HG03439 (cell line): ENCODE results near the gene CBFA2T3.
A peak's percentile ranks its signal among the peaks of the same experiment; 100 is the strongest.

ENCODE experiments used
- ATAC-seq: cut with Tn5 transposase; IDR thresholded peaks from one replicate; pipeline ENCODE4 v1.9.1; 2021; ENCODE audit warnings: mild to moderate bottlenecking, moderate library complexity; ENCODE audit not compliant: unreplicated experiment

The CBFA2T3 gene

GRCh38 chr16:88865310-88865709, 111.7 kb downstream of the CBFA2T3 start:
- no peak for ATAC-seq

GRCh38 chr16:88864521-88864920, 112.5 kb downstream of the CBFA2T3 start:
- no peak for ATAC-seq

- ATAC-seq: no peak
Measured at GRCh38 chr16:88864099-88864498, 112.9 kb downstream of the CBFA2T3 start.

- ATAC-seq: no peak
Measured at GRCh38 chr16:88863426-88863825, 113.6 kb downstream of the CBFA2T3 start.

GRCh38 chr16:88862968-88863367, 114.0 kb downstream of the CBFA2T3 start:
- ATAC-seq: no peak

GRCh38 chr16:88861359-88861758, 115.6 kb downstream of the CBFA2T3 start:
- no peak for ATAC-seq

- no peak for ATAC-seq
Measured at GRCh38 chr16:88859381-88860091, 117.5 kb downstream of the CBFA2T3 start.

- no peak for ATAC-seq
Measured at GRCh38 chr16:88857728-88858339, 119.2 kb downstream of the CBFA2T3 start.

GRCh38 chr16:88856828-88857727, 119.9 kb downstream of the CBFA2T3 start, which contains the start of the genes GALNS and TRAPPC2L:
GALNS (minus strand) TSS chr16:88856947; CDS start chr16:88856877, 70 bp downstream.
TRAPPC2L (plus strand) TSS chr16:88857127; CDS start chr16:88857151, 24 bp downstream.
- peak; percentile 84 for ATAC-seq

- no peak for ATAC-seq
Measured at GRCh38 chr16:88856122-88856827, 120.7 kb downstream of the CBFA2T3 start.

- no peak for ATAC-seq
Measured at GRCh38 chr16:88855736-88856121, 121.3 kb downstream of the CBFA2T3 start.

- ATAC-seq: no peak
Measured at GRCh38 chr16:88855176-88855575, 121.8 kb downstream of the CBFA2T3 start.

GRCh38 chr16:88854306-88855111, 122.5 kb downstream of the CBFA2T3 start:
- ATAC-seq: no peak

- no peak for ATAC-seq
Measured at GRCh38 chr16:88853325-88853941, 123.6 kb downstream of the CBFA2T3 start.

- ATAC-seq: no peak
Measured at GRCh38 chr16:88851616-88852015, 125.4 kb downstream of the CBFA2T3 start.

- ATAC-seq: no peak
Measured at GRCh38 chr16:88850531-88851199, 126.3 kb downstream of the CBFA2T3 start.

- ATAC-seq: no peak
Measured at GRCh38 chr16:88848557-88848956, 128.4 kb downstream of the CBFA2T3 start.

- ATAC-seq: no peak
Measured at GRCh38 chr16:88847654-88848053, 129.4 kb downstream of the CBFA2T3 start.

GRCh38 chr16:88846088-88846487, 130.9 kb downstream of the CBFA2T3 start:
- ATAC-seq: no peak
